K562 (cell line): Measurements from ENCODE around the gene POLDIP3. TPM values are rescaled to one million over a fixed set of nuclear protein-coding genes. Genes with fewer than 3 reads are reported as not detected.
A peak's percentile ranks its signal among the peaks of the same experiment; 100 is the strongest.

Experiments
- AFF1 ChIP-seq, 2 experiments: fragments of 450-650 bp; IDR thresholded peaks; 2 replicates each; pipeline ENCODE4 v1.6.1; 2018; ENCODE audit warnings: mild to moderate bottlenecking in 2 of 2, low read depth in 1 of 2; ENCODE audit not compliant: partially characterized antibody in 2 of 2
- CAMTA2 ChIP-seq: fragments of 250-450 bp; sonication (Bioruptor Pico); conservative IDR thresholded peaks from 2 replicates; pipeline ENCODE4 v1.5.1; 2022
- CBX1 ChIP-seq: sonication (generic); IDR thresholded peaks from 2 replicates; pipeline ENCODE4 v1.6.1; 2016; ENCODE audit warnings: antibody characterized with exemption, low read depth, mild to moderate bottlenecking
- ELF4 ChIP-seq: fragments of 450-650 bp; formaldehyde crosslinking; IDR thresholded peaks from 2 replicates; pipeline ENCODE4 v1.4.0; 2022; ENCODE audit warnings: missing genetic modification characterization
- ESRRB ChIP-seq: fragments of 250-450 bp; sonication (Bioruptor Pico); IDR thresholded peaks from 2 replicates; pipeline ENCODE4 v1.5.0; 2020; ENCODE audit warnings: mild to moderate bottlenecking, moderate library complexity, borderline replicate concordance
- GMEB1 ChIP-seq: fragments of 250-450 bp; sonication (Bioruptor Pico); IDR thresholded peaks from 2 replicates; pipeline ENCODE4 v1.4.0; 2020; ENCODE audit warnings: mild to moderate bottlenecking
- HDAC8 ChIP-seq: fragments of 450-650 bp; IDR thresholded peaks from 2 replicates; pipeline ENCODE4 v1.6.1; 2016; ENCODE audit warnings: mild to moderate bottlenecking, missing genetic modification characterization, moderate library complexity, missing compliant biosample characterization
- MCM3 ChIP-seq: fragments of 450-650 bp; IDR thresholded peaks from 2 replicates; pipeline ENCODE4 v1.6.1; 2016
- NCOA1 ChIP-seq: fragments of 450-650 bp; IDR thresholded peaks from 2 replicates; pipeline ENCODE4 v1.6.1; 2016; ENCODE audit warnings: low read depth
- NR2F6 ChIP-seq: fragments of 450-650 bp; formaldehyde crosslinking; IDR thresholded peaks from 2 replicates; pipeline ENCODE4 v1.4.0; 2020; ENCODE audit warnings: mild to moderate bottlenecking
- POLR2G ChIP-seq: fragments of 200-400 bp; formaldehyde crosslinking; IDR thresholded peaks from 2 replicates; pipeline ENCODE4 v1.6.1; 2017; ENCODE audit warnings: low read depth, mild to moderate bottlenecking, antibody characterized with exemption, low read length, moderate library complexity
- POU5F1 ChIP-seq: fragments of 150-350 bp; IDR thresholded peaks from 2 replicates; pipeline ENCODE4 v1.6.1; 2014; ENCODE audit warnings: borderline replicate concordance, low read length, low read depth, mild to moderate bottlenecking; ENCODE audit not compliant: partially characterized antibody
- PTTG1 ChIP-seq: fragments of 450-650 bp; IDR thresholded peaks from 2 replicates; pipeline ENCODE4 v1.6.1; 2016; ENCODE audit warnings: low read depth, mild to moderate bottlenecking, missing genetic modification characterization, missing compliant biosample characterization
- SAFB ChIP-seq: fragments of 200-400 bp; formaldehyde crosslinking; IDR thresholded peaks from 2 replicates; pipeline ENCODE4 v1.6.1; 2017; ENCODE audit warnings: low read depth, low read length, borderline replicate concordance
- SOX6 ChIP-seq: fragments of 450-650 bp; IDR thresholded peaks from 2 replicates; pipeline ENCODE4 v1.6.1; 2014; ENCODE audit warnings: mild to moderate bottlenecking
- SP1 ChIP-seq: sonication (generic); formaldehyde crosslinking; IDR thresholded peaks from 2 replicates; pipeline ENCODE4 v1.8.1; 2022; ENCODE audit warnings: mild to moderate bottlenecking, missing genetic modification reagents
- TAF7 ChIP-seq: fragments of 450-650 bp; IDR thresholded peaks from 2 replicates; pipeline ENCODE4 v1.6.1; 2016; ENCODE audit warnings: missing genetic modification characterization, missing compliant biosample characterization
- TEAD1 ChIP-seq, 2 experiments: fragments of 450-650 bp in 1 of 2; sonication (generic) in 1 of 2; formaldehyde crosslinking; IDR thresholded peaks; 2 replicates each; pipeline versions ENCODE4 v1.4.0 to v1.8.0; 2020 to 2022; ENCODE audit warnings: mild to moderate bottlenecking in 2 of 2, missing genetic modification reagents in 1 of 2
- USF1 ChIP-seq: sonication (generic); formaldehyde crosslinking; IDR thresholded peaks from 2 replicates; pipeline ENCODE4 v1.9.0; 2022; ENCODE audit warnings: mild to moderate bottlenecking, missing genetic modification reagents
- XRCC3 ChIP-seq: fragments of 450-650 bp; IDR thresholded peaks from 2 replicates; pipeline ENCODE4 v1.6.1; 2017; ENCODE audit warnings: mild to moderate bottlenecking, moderate library complexity
- ZNF165 ChIP-seq: fragments of 250-450 bp; sonication (Bioruptor Pico); IDR thresholded peaks from 2 replicates; pipeline ENCODE4 v1.4.0; 2020; ENCODE audit warnings: borderline replicate concordance
- ZNF41 ChIP-seq: fragments of 250-450 bp; sonication (Bioruptor Pico); conservative IDR thresholded peaks from 2 replicates; pipeline ENCODE4 v1.4.0; 2020; ENCODE audit warnings: mild to moderate bottlenecking
- ZNF766 ChIP-seq: fragments of 200-800 bp; sonication (Bioruptor generic); conservative IDR thresholded peaks from 2 replicates; pipeline ENCODE4 v1.6.1; 2016; ENCODE audit warnings: missing genetic modification characterization, missing compliant biosample characterization
- polyA plus RNA-seq, 8 experiments: library from polyadenylated mRNA; depleted of rRNA in 4 of 8; stranded (reverse) in 5 of 8; unstranded in 3 of 8; fragments of >200 nt; fragmentation: Nextera tagmentation in 2 of 8; fragmentation: Illumina TruSeq in 1 of 8; extraction: Ambion mirVana in 2 of 8; extraction: Trizol in 1 of 8; gene quantifications; 2 replicates each; pipeline versions ENCODE4 v1.2.1 to v1.2.3, GENCODE V29; 2011 to 2014; ENCODE audit warnings: inconsistent platforms in 1 of 8, missing spikeins in 1 of 8
- total RNA-seq, 7 experiments: library from RNA; depleted of rRNA in 6 of 7; stranded (reverse); fragments of >200 nt in 6 of 7; fragmentation: Illumina TruSeq in 2 of 7; extraction: Trizol in 2 of 7; gene quantifications; 2 replicates each; pipeline versions ENCODE4 v1.2.1 to v1.2.3, GENCODE V29; 2011 to 2021; ENCODE audit warnings: low replicate concordance in 1 of 7

POLDIP3 gene
- total and polyA plus RNA-seq, 9 of the 15 experiments (the other 6 are each of a cell fraction or from before 2014, with no cell fraction given) = 14.3 to 53.0 (median 26.3) TPM

GRCh38 chr22:42615092-42615859 lies 593 bp upstream of the POLDIP3 start (continued):
- TF ChIP-seq USF1 (CRISPR knock-in tag) = no peak
- peak; percentile 53; the same call in 1 of the 2 replicates for TF ChIP-seq HDAC8 (tag)
- TF ChIP-seq NR2F6 = peak; percentile 78; the same call in 1 of the 2 replicates
- TF ChIP-seq TEAD1 (CRISPR knock-in tag; IDR thresholded peaks at IDR 0.05) = peak; percentile 72 to 82; a peak in 3 of 4 replicates
- TF ChIP-seq CAMTA2 = peak; percentile 97
- TF ChIP-seq NCOA1 = peak; percentile 52; the same call in 1 of the 2 replicates
- peak; percentile 94 for TF ChIP-seq SP1
- peak; percentile 15 for TF ChIP-seq POU5F1
- peak; percentile 87 for TF ChIP-seq POLR2G
- TF ChIP-seq ZNF165 = no peak
- TF ChIP-seq XRCC3 = no peak; the same call in 1 of the 2 replicates
- TF ChIP-seq ZNF766 (CRISPR knock-in tag) = peak; percentile 95
- no peak for TF ChIP-seq GMEB1 (CRISPR knock-in tag)
- TF ChIP-seq PTTG1 = no peak
- no peak for TF ChIP-seq MCM3
- peak; percentile 86 for TF ChIP-seq SOX6
- TF ChIP-seq ELF4 (CRISPR knock-in tag) = peak; percentile 99
- 0 out of 2 replicates have a peak, but pooled peaks have one; percentile 8 for TF ChIP-seq TAF7
- no peak; the same call in 1 of the 2 replicates for TF ChIP-seq SAFB
- peak; percentile 87 to 95 for TF ChIP-seq AFF1 (IDR thresholded peaks at IDR 0.05; ENCODE audit: low read depth in 1 of 2, partially characterized antibody in 2 of 2)
- peak; percentile 93; the same call in 1 of the 2 replicates for TF ChIP-seq ESRRB (CRISPR knock-in tag)
- TF ChIP-seq CBX1 = peak; percentile 100
- TF ChIP-seq ZNF41 (CRISPR knock-in tag) = peak; percentile 77
